IMR-90 (cell line): ENCODE data around the gene MYL10. TPM values are rescaled to one million over a fixed set of nuclear protein-coding genes. Genes with fewer than 3 reads are reported as not detected.

ENCODE experiments used
- ATAC-seq: fragments of 200-7000 bp; cut with Tn5 transposase; 2 replicates; pipeline ENCODE4 v1.9.1; 2020; ENCODE audit warnings: low read depth, mild to moderate bottlenecking, moderate library complexity
- Bru-seq: library from RNA; stranded (reverse); fragments of 400-500 nt; gene quantifications from one replicate; lab custom pipeline; 2021; lab: Mats Ljungman, UMichigan
- BruChase-seq, 2 experiments: library from RNA; stranded (reverse); fragments of 400-500 nt; gene quantifications; one replicate each; lab custom pipeline; 2021; lab: Mats Ljungman, UMichigan
- BruUV-seq: library from RNA; stranded (reverse); fragments of 400-500 nt; replicated peaks from 2 replicates; lab custom pipeline; 2021; lab: Mats Ljungman, UMichigan
- CTCF ChIA-PET: fragments of 300-600 bp; formaldehyde crosslinking; extraction: SDS; loops from one replicate; lab custom pipeline; 2021; ENCODE audit warnings: antibody characterized with exemption; lab: Yijun Ruan, JAX
- POLR2A ChIA-PET: fragments of 300-600 bp; sonication (Branson Sonifier 250); formaldehyde crosslinking; loops from one replicate; lab custom pipeline; 2022; ENCODE audit warnings: antibody characterized with exemption; ENCODE audit not compliant: unreplicated experiment; lab: Charles Lee
- DNase-seq: peaks from one replicate; pipeline ENCODE4 v3.0.0; 2013
- H2AFZ ChIP-seq: replicated peaks from 2 replicates; pipeline ENCODE3; 2013; ENCODE audit warnings: low read length, mild to moderate bottlenecking; ENCODE audit not compliant: poor library complexity
- H2AK5ac ChIP-seq: 2 replicates; pipeline ENCODE4 v1.6.1; 2013; ENCODE audit warnings: low read depth, low read length, inconsistent platforms
- H2AK9ac ChIP-seq: replicated peaks from 2 replicates; pipeline ENCODE3; 2013; ENCODE audit warnings: mild to moderate bottlenecking, low read depth, low read length, moderate library complexity; ENCODE audit not compliant: poor library complexity
- H2BK120ac ChIP-seq: 2 replicates; pipeline ENCODE4 v1.6.1; 2013; ENCODE audit warnings: low read depth, low read length, inconsistent platforms
- H2BK15ac ChIP-seq: 3 replicates; pipeline ENCODE4 v1.6.1; 2013; ENCODE audit warnings: low read depth, low read length, inconsistent platforms
- H2BK20ac ChIP-seq: 2 replicates; pipeline ENCODE4 v1.6.1; 2013; ENCODE audit warnings: low read depth, mild to moderate bottlenecking, inconsistent platforms, low read length, moderate library complexity
- H2BK5ac ChIP-seq: 2 replicates; pipeline ENCODE4 v1.6.1; 2013; ENCODE audit warnings: mild to moderate bottlenecking, low read depth, low read length, inconsistent platforms; ENCODE audit not compliant: poor library complexity, severe bottlenecking
- H3K14ac ChIP-seq: replicated peaks from 2 replicates; pipeline ENCODE4 v1.6.1; 2013; ENCODE audit warnings: low read depth, low read length, inconsistent platforms
- H3K18ac ChIP-seq: 2 replicates; pipeline ENCODE4 v1.6.1; 2013; ENCODE audit warnings: low read depth, low read length, control low read depth
- H3K23ac ChIP-seq: 2 replicates; pipeline ENCODE4 v1.6.1; 2013; ENCODE audit warnings: low read depth, low read length, inconsistent platforms
- H3K27ac ChIP-seq: 2 replicates; pipeline ENCODE4 v1.5.1; 2013; ENCODE audit warnings: mild to moderate bottlenecking, control low read depth, low read length; ENCODE audit not compliant: insufficient read depth
- H3K27me3 ChIP-seq: 2 replicates; pipeline ENCODE4 v1.6.1; 2013; ENCODE audit warnings: low read length; ENCODE audit not compliant: control insufficient read depth, insufficient read depth
- H3K36me3 ChIP-seq: 2 replicates; pipeline ENCODE4 v1.6.1; 2013; ENCODE audit warnings: low read length, mixed read lengths; ENCODE audit not compliant: control insufficient read depth, insufficient read depth
- H3K4ac ChIP-seq: 2 replicates; pipeline ENCODE4 v1.6.1; 2013; ENCODE audit warnings: low read depth, low read length, inconsistent platforms
- H3K4me1 ChIP-seq: 2 replicates; pipeline ENCODE4 v1.6.1; 2013; ENCODE audit warnings: low read length, mixed read lengths; ENCODE audit not compliant: control insufficient read depth, insufficient read depth
- H3K4me2 ChIP-seq: 2 replicates; pipeline ENCODE4 v1.6.1; 2013; ENCODE audit warnings: low read depth, mild to moderate bottlenecking, control low read depth, low read length, moderate library complexity
- H3K4me3 ChIP-seq: 2 replicates; pipeline ENCODE4 v1.5.1; 2013; ENCODE audit warnings: low read depth, mild to moderate bottlenecking, control low read depth, low read length, moderate library complexity; ENCODE audit not compliant: insufficient read depth
- H3K56ac ChIP-seq: 2 replicates; pipeline ENCODE4 v1.6.1; 2013; ENCODE audit warnings: low read length, inconsistent platforms; ENCODE audit not compliant: insufficient read depth; ENCODE audit errors: extremely low read depth
- H3K79me1 ChIP-seq, 2 experiments: 2 replicates each; pipeline ENCODE4 v1.6.1; 2013; ENCODE audit warnings: low read length in 2 of 2, inconsistent platforms in 1 of 2, low read depth in 1 of 2
- H3K9ac ChIP-seq: 2 replicates; pipeline ENCODE4 v1.6.1; 2013; ENCODE audit warnings: low read depth, low read length, control low read depth
- H3K9me1 ChIP-seq: 2 replicates; pipeline ENCODE4 v1.6.1; 2013; ENCODE audit warnings: low read length, inconsistent platforms; ENCODE audit not compliant: insufficient read depth
- H3K9me3 ChIP-seq: 2 replicates; pipeline ENCODE4 v1.6.1; 2013; ENCODE audit warnings: low read length; ENCODE audit not compliant: control insufficient read depth, insufficient read depth
- H4K20me1 ChIP-seq: 2 replicates; pipeline ENCODE4 v1.6.1; 2013; ENCODE audit warnings: low read length, inconsistent platforms; ENCODE audit not compliant: insufficient read depth
- H4K5ac ChIP-seq: 2 replicates; pipeline ENCODE4 v1.6.1; 2013; ENCODE audit warnings: mild to moderate bottlenecking, low read depth, low read length, control low read depth
- H4K8ac ChIP-seq, 2 experiments: 2 replicates each; pipeline ENCODE4 v1.6.1; 2013; ENCODE audit warnings: low read depth in 2 of 2, low read length in 2 of 2, control low read depth in 1 of 2, inconsistent platforms in 1 of 2
- H4K91ac ChIP-seq: 2 replicates; pipeline ENCODE4 v1.6.1; 2013; ENCODE audit warnings: low read depth, low read length, inconsistent platforms; ENCODE audit not compliant: insufficient read depth
- CEBPB ChIP-seq: IDR thresholded peaks from 2 replicates; pipeline ENCODE4 v1.6.1; 2012; ENCODE audit warnings: low read depth, low read length, improper control_type of control experiment
- CHD1 ChIP-seq: IDR thresholded peaks from 2 replicates; pipeline ENCODE4 v1.6.1; 2012; ENCODE audit warnings: low read depth, low read length, improper control_type of control experiment
- ELK1 ChIP-seq: fragments of 150-350 bp; IDR thresholded peaks from 2 replicates; pipeline ENCODE4 v1.6.1; 2016; ENCODE audit warnings: low read depth, mild to moderate bottlenecking, low read length, moderate library complexity, borderline replicate concordance
- FOS ChIP-seq: fragments of 150-350 bp; IDR thresholded peaks from 2 replicates; pipeline ENCODE4 v1.6.1; 2016; ENCODE audit warnings: low read depth, low read length
- MAFK ChIP-seq: IDR thresholded peaks from 2 replicates; pipeline ENCODE4 v1.6.1; 2012; ENCODE audit warnings: low read depth, low read length, improper control_type of control experiment
- MXI1 ChIP-seq: IDR thresholded peaks from 2 replicates; pipeline ENCODE4 v1.6.1; 2012; ENCODE audit warnings: low read depth, mild to moderate bottlenecking, low read length, moderate library complexity, borderline replicate concordance
- NFE2L2 ChIP-seq: fragments of 150-350 bp; IDR thresholded peaks from 2 replicates; pipeline ENCODE4 v1.6.1; 2016; ENCODE audit warnings: low read depth, mild to moderate bottlenecking, low read length
- POLR2A ChIP-seq: IDR thresholded peaks from 2 replicates; pipeline ENCODE4 v1.6.1; 2012; ENCODE audit warnings: mild to moderate bottlenecking, low read depth, low read length
- RAD21 ChIP-seq: IDR thresholded peaks from 2 replicates; pipeline ENCODE4 v1.6.1; 2012; ENCODE audit warnings: low read length, improper control_type of control experiment
- RFX5 ChIP-seq: IDR thresholded peaks from 2 replicates; pipeline ENCODE4 v1.8.0; 2012; ENCODE audit warnings: low read depth, mild to moderate bottlenecking, low read length, moderate library complexity
- SMC3 ChIP-seq: fragments of 150-350 bp; IDR thresholded peaks from 2 replicates; pipeline ENCODE4 v1.6.1; 2016; ENCODE audit warnings: low read depth, mild to moderate bottlenecking, antibody characterized with exemption, low read length, moderate library complexity
- WGBS, 2 experiments: methylation state at CpG; one replicate each; pipeline versions ENCODE4 v1.1.5 to v1.1.7; 2013; ENCODE audit warnings: missing lambda C conversion rate in 2 of 2; ENCODE audit not compliant: insufficient read length in 1 of 2; ENCODE audit errors: extremely low coverage in 2 of 2; 5-methylcytosine and 5-hydroxymethylcytosine counted together
- dilution Hi-C: fragments of 300-500 bp; cut with HindIII; formaldehyde crosslinking; loops from one replicate; pipeline ENCODE4 v1.14.3; 2018; ENCODE audit warnings: low sequenced_read_pairs; ENCODE audit not compliant: unreplicated experiment
- in situ Hi-C: fragments of 300-500 bp; cut with MboI; formaldehyde crosslinking; loops from 3 replicates; pipeline ENCODE4 v1.14.3; 2019; ENCODE audit warnings: low sequenced_read_pairs, inconsistent platforms, mixed read lengths
- intact Hi-C: fragments of 100-400 bp; cut with micrococcal nuclease; formaldehyde crosslinking; loops from 2 replicates; pipeline ENCODE4 v1.10.0; 2022
- long read RNA-seq: library from polyadenylated mRNA; unstranded; transcript quantifications from one replicate; pipeline ENCODE4 v2.0.0, GENCODE V29; 2021; ENCODE audit not compliant: unreplicated experiment
- polyA plus RNA-seq, 3 experiments: library from polyadenylated mRNA; depleted of rRNA; stranded (reverse); fragments of >200 nt; gene quantifications; 2 replicates each; pipeline ENCODE4 v1.2.3, GENCODE V29; 2012; ENCODE audit warnings: low replicate concordance in 1 of 3
- total RNA-seq: library from RNA; depleted of rRNA; stranded (reverse); fragments of >200 nt; gene quantifications from 2 replicates; pipeline ENCODE4 v1.2.3, GENCODE V29; 2012; rRNA removed

MYL10 gene
- total RNA-seq, result not detected in 2 replicates
- not detected in 2 replicates for polyA plus RNA-seq (2012; rRNA removed)
- polyA plus RNA-seq (2012; cell fraction: cytosol; rRNA removed), result not detected in 2 replicates
- polyA plus RNA-seq (2012; cell fraction: nucleus; rRNA removed; ENCODE audit: low replicate concordance), result not detected in 2 replicates
- not detected for Bru-seq, nascent RNA
- BruChase-seq, experiment 1, labeled RNA remaining after a 6-hour chase, result not detected
- BruChase-seq, experiment 2, labeled RNA remaining after a 2-hour chase, result not detected
- long read RNA-seq, result 0 reads

GRCh38 chr7:101629171-101629570 lies at the start of gene MYL10:
MYL10 (minus strand) TSS chr7:101629296; CDS start chr7:101629118, 178 bp downstream.
- H3K56ac ChIP-seq, result no peak within 1 kb of the TSS
- H4K91ac ChIP-seq, result no peak within 1 kb of the TSS
- intact Hi-C loops, result no loop called here
- in situ Hi-C loops, result no loop called here
- dilution Hi-C loops, result no loop called here
- no peak within 1 kb of the TSS for H2AK5ac ChIP-seq
- peaks cover 27% of the 10 kb centered on the region for H3K27me3 ChIP-seq
- H2BK15ac ChIP-seq, result no peak within 1 kb of the TSS
- no peaks in the 10 kb centered on the region for H3K36me3 ChIP-seq
- BruUV-seq, result no TSS peak
- H2AFZ ChIP-seq, result no peak within 1 kb of the TSS
- H3K4me3 ChIP-seq, result no peak within 1 kb of the TSS
- DNase-seq (no peak), ATAC-seq (no peak)
- H4K8ac ChIP-seq, result no peak within 1 kb of the TSS
- H2BK5ac ChIP-seq, result no peak within 1 kb of the TSS
- H3K9me1 ChIP-seq, result no peaks in the 10 kb centered on the region
- ChIA-PET POLR2A (no interaction called here), CTCF (no interaction called here)
- H3K9ac ChIP-seq, result no peak within 1 kb of the TSS
- H3K14ac ChIP-seq, result no peak within 1 kb of the TSS
- no peak within 1 kb of the TSS for H3K18ac ChIP-seq
- no peak within 1 kb of the TSS for H2BK120ac ChIP-seq
- H3K4me1 ChIP-seq, result no peaks in the 10 kb centered on the region
- no peak within 1 kb of the TSS for H3K23ac ChIP-seq
- H3K9me3 ChIP-seq, result peaks cover 4% of the 10 kb centered on the region; the same call in 1 of the 2 replicates
- H4K20me1 ChIP-seq, result no peaks in the 10 kb centered on the region
- no peaks in the 10 kb centered on the region for H3K79me1 ChIP-seq
- H3K27ac ChIP-seq, result no peak within 1 kb of the TSS
- TF ChIP-seq MAFK (no peak), FOS (no peak), RAD21 (no peak), CEBPB (no peak), SMC3 (no peak), MXI1 (no peak), RFX5 (no peak), ELK1 (no peak), POLR2A (no peak), NFE2L2 (no peak), CHD1 (no peak)
- WGBS, 2 experiments, result 86% methylated on average over 6 of the region's 8 CpGs; no CpG with 5 or more reads in 1 of the 2 experiments
- no peak within 1 kb of the TSS for H2BK20ac ChIP-seq
- H3K4ac ChIP-seq, result no peak within 1 kb of the TSS
- H4K5ac ChIP-seq, result no peak within 1 kb of the TSS
- H3K4me2 ChIP-seq, result no peak within 1 kb of the TSS
- no peak within 1 kb of the TSS for H2AK9ac ChIP-seq
